SK-MEL-5 (cell line): ENCODE data around the gene MMP23B. TPM values are rescaled to one million over a fixed set of nuclear protein-coding genes. Genes with fewer than 3 reads are reported as not detected.
A peak's percentile ranks its signal among the peaks of the same experiment; 100 is the strongest.
"Not testable (repeated sequence)": the region's sequence is repeated elsewhere in the genome, so short reads cannot be mapped to it uniquely, and the experiment has no call there.

Experiments used
- DNase-seq: peaks from one replicate; pipeline ENCODE4 v3.0.0-alpha.2; 2016; ENCODE audit warnings: low read depth, low spot score
- in situ Hi-C: cut with HindIII; loops from 2 replicates; pipeline ENCODE4 v1.10.0; 2016; ENCODE audit warnings: low sequenced_read_pairs, high pct_unique_total_duplicates, low pct_unique_long_range_greater_than_20kb
- total RNA-seq: library from RNA; depleted of rRNA; stranded (reverse); fragments of >200 nt; shearing (Covaris generic); gene quantifications from 2 replicates; pipeline ENCODE4 v1.2.3, GENCODE V29; 2014

MMP23B gene
- total RNA-seq, 1 experiment from 2014 or later, result not detected

- DNase-seq, in situ Hi-C loops: not testable (repeated sequence)
These were observed 8.1 kb downstream of the MMP23B start for GRCh38 chr1:1640081-1640480.

GRCh38 chr1:1640711-1641461, 8.9 kb downstream of the MMP23B start:
- in situ Hi-C loops, DNase-seq: not testable (repeated sequence)

GRCh38 chr1:1646326-1646725, 14.4 kb downstream of the MMP23B start:
- DNase-seq, in situ Hi-C loops: not testable (repeated sequence)

GRCh38 chr1:1647567-1648241, 15.7 kb downstream of the MMP23B start:
- in situ Hi-C loops, DNase-seq: not testable (repeated sequence)

- DNase-seq, in situ Hi-C loops: not testable (repeated sequence)
These were observed 16.3 kb downstream of the MMP23B start for GRCh38 chr1:1648265-1648664.

GRCh38 chr1:1658583-1659549, 26.9 kb downstream of the MMP23B start, which contains the start of gene CDK11B:
TSS of gene CDK11B (minus strand) at chr1:1659004. CDS start at chr1:1657485, 1,519 bp downstream.
- in situ Hi-C loops, result not testable (repeated sequence)
- DNase-seq, result peak; percentile 98

- in situ Hi-C loops, DNase-seq: not testable (repeated sequence)
These were observed 30.4 kb downstream of the MMP23B start for GRCh38 chr1:1662392-1662791.

- in situ Hi-C loops, result not testable (repeated sequence)
These were observed 31.0 kb downstream of the MMP23B start for GRCh38 chr1:1662830-1663560.

GRCh38 chr1:1664318-1664717, 32.3 kb downstream of the MMP23B start:
- DNase-seq, in situ Hi-C loops: not testable (repeated sequence)

More at GRCh38 chr1:1662830-1663560, 31.0 kb downstream of the MMP23B start:
- not testable (repeated sequence) for DNase-seq

- DNase-seq, result no peak
- in situ Hi-C loops, result no loop called here
These were observed 33.2 kb downstream of the MMP23B start for GRCh38 chr1:1664941-1665814.

GRCh38 chr1:1665815-1666251, 33.9 kb downstream of the MMP23B start:
- in situ Hi-C loops, result no loop called here
- DNase-seq, result peak; percentile 20

GRCh38 chr1:1666526-1666925, 34.6 kb downstream of the MMP23B start:
- in situ Hi-C loops, result no loop called here
- no peak for DNase-seq

- in situ Hi-C loops, result no loop called here
- DNase-seq, result no peak
These were observed 37.8 kb downstream of the MMP23B start for GRCh38 chr1:1669468-1670440.

- DNase-seq, result no peak
- in situ Hi-C loops, result no loop called here
These were observed 38.9 kb downstream of the MMP23B start for GRCh38 chr1:1670866-1671265.
